Esophagus squamous epithelium (tissue), 5 donors: Measurements from ENCODE around the gene DNAJC30. TPM values are rescaled to one million over a fixed set of nuclear protein-coding genes. Genes with fewer than 3 reads are reported as not detected.

Source experiments
- DNase-seq: peaks from one replicate; lab custom pipeline; 2025; lab: John Stamatoyannopoulos, UW
- H3K27ac ChIP-seq, 4 donors: fragments of 200-600 bp; sonication (generic); one replicate each; pipeline ENCODE4 v1.5.1; 2016 to 2019; ENCODE audit warnings: mild to moderate bottlenecking in 1 of 4
- H3K27me3 ChIP-seq, 4 donors: fragments of 200-600 bp; sonication (generic); 1 replicate in 3 of 4; 2 replicates in 1 of 4; pipeline versions ENCODE4 v1.5.1 to v1.6.0; 2017 to 2021; ENCODE audit warnings: antibody characterized with exemption in 1 of 4
- H3K36me3 ChIP-seq, 3 donors: fragments of 200-600 bp; sonication (generic); one replicate each; pipeline ENCODE4 v1.5.1; 2016 to 2019
- H3K4me1 ChIP-seq, 3 donors: fragments of 200-600 bp; sonication (generic); one replicate each; pipeline ENCODE4 v1.5.1; 2017 to 2019
- H3K4me3 ChIP-seq, 4 donors: fragments of 200-600 bp; sonication (generic); 1 replicate in 3 of 4; 2 replicates in 1 of 4; pipeline ENCODE4 v1.5.1; 2016 to 2019; ENCODE audit warnings: mild to moderate bottlenecking in 2 of 4, moderate library complexity in 1 of 4
- H3K9me3 ChIP-seq, 3 donors: fragments of 200-600 bp; sonication (generic); one replicate each; pipeline ENCODE4 v1.5.1; 2016 to 2019
- CTCF ChIP-seq, 6 experiments: fragments of 450-650 bp in 4 of 6; fragments of 200-600 bp in 2 of 6; sonication (generic) in 2 of 6; IDR thresholded peaks; one replicate each; pipeline ENCODE4 v1.5.1; 2016 to 2019; ENCODE audit warnings: antibody characterized with exemption in 6 of 6, mild to moderate bottlenecking in 4 of 6, moderate library complexity in 4 of 6
- POLR2A ChIP-seq, 4 donors: fragments of 450-650 bp; IDR thresholded peaks; one replicate each; pipeline ENCODE4 v1.6.1; 2017; ENCODE audit warnings: antibody characterized with exemption in 4 of 4, mild to moderate bottlenecking in 4 of 4, moderate library complexity in 3 of 4
- WGBS, 2 donors: methylation state at CpG; one replicate each; pipeline ENCODE4 v1.1.5; 2018; 5-methylcytosine and 5-hydroxymethylcytosine counted together
- intact Hi-C: fragments of 100-400 bp; cut with DNase I; formaldehyde crosslinking; loops from one replicate; pipeline ENCODE4 v1.15.0; 2022
- total RNA-seq, 4 donors: library from RNA; depleted of rRNA; stranded (reverse); fragments of >200 nt; gene quantifications; one replicate each; pipeline ENCODE4 v1.1.0, GENCODE V29; 2016
- donor health status: DM: yes; HTN: yes; CAD: no.

DNAJC30 gene
- total RNA-seq, 4 donors from 2014 or later: 2.7 to 5.7 (median 4.8) TPM

- Histone ChIP-seq H3K27ac (peak overlapping the region; percentile 77 to 86 (median 82)), H3K4me1 (peaks cover 26 to 53% (median 26%) of the 10 kb centered on the region in 3 donors), H3K4me3 (peak overlapping the region; percentile 61 to 99 (median 84)), H3K27me3 (no peaks in the 10 kb centered on the region), H3K36me3 (peaks cover 0 to 46% (median 0%) of the 10 kb centered on the region in 3 donors), H3K9me3 (no peaks in the 10 kb centered on the region)
- 28 to 36% methylated on average over 24 to 30 of the region's 58 CpGs for WGBS, 2 donors
- DNase-seq: no peak
- intact Hi-C loops: no loop called here
- no peak for TF ChIP-seq POLR2A (IDR thresholded peaks at IDR 0.05)
Observed at GRCh38 chr7:73683788-73684693, 788 bp upstream of the DNAJC30 start.

DNA sequence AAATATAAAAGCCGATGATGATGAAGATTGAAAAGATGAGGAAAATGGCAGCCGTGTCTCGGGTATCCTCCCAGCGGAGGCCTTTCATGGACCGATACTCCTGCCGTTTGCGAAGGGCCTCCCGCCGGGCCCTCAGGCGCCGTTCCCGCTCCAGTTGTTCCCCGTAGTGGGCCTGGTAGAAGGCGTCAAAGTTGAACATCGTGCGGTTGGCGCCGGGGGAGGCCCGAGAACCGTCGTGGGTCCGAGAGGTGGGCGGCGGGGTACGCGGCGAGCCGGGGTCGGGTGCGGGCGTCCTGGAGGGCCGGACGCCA, 553 bp downstream of the DNAJC30 start:
- peak overlapping the region; percentile 61 to 99 (median 84) for H3K4me3 ChIP-seq
- H3K9me3 ChIP-seq: no peaks in the 10 kb centered on the region
- intact Hi-C loops: no loop called here
- H3K36me3 ChIP-seq: peaks cover 0 to 46% (median 5%) of the 10 kb centered on the region in 3 donors
- TF ChIP-seq CTCF (IDR thresholded peaks at IDR 0.05) (no peak), POLR2A (IDR thresholded peaks at IDR 0.05) (no peak)
- no peak for DNase-seq
- H3K4me1 ChIP-seq: peaks cover 26 to 53% (median 26%) of the 10 kb centered on the region in 3 donors
- no peaks in the 10 kb centered on the region for H3K27me3 ChIP-seq
- H3K27ac ChIP-seq: peak overlapping the region; percentile 77 to 86 (median 82)
- WGBS, 2 donors: 1 to 2% methylated on average over 10 to 15 of the region's 33 CpGs

GRCh38 chr7:73681031-73681430, 2.2 kb downstream of the DNAJC30 start:
- H3K4me3 ChIP-seq: no peak overlapping the region
- WGBS, 2 donors: 69 to 76% methylated on average over 8 of the region's 8 CpGs
- no peak overlapping the region for H3K27ac ChIP-seq
- intact Hi-C loops: no loop called here
- H3K27me3 ChIP-seq: no peaks in the 10 kb centered on the region
- H3K9me3 ChIP-seq: no peaks in the 10 kb centered on the region
- peaks cover 26 to 53% (median 26%) of the 10 kb centered on the region in 3 donors for H3K4me1 ChIP-seq
- H3K36me3 ChIP-seq: peaks cover 0 to 33% (median 5%) of the 10 kb centered on the region in 3 donors
- TF ChIP-seq CTCF (IDR thresholded peaks at IDR 0.05): no peak
- TF ChIP-seq POLR2A (IDR thresholded peaks at IDR 0.05): no peak
- no peak for DNase-seq

GRCh38 chr7:73680501-73680900, 2.8 kb downstream of the DNAJC30 start:
- Histone ChIP-seq H3K36me3 (peaks cover 0 to 30% (median 5%) of the 10 kb centered on the region in 3 donors), H3K4me1 (peaks cover 26 to 53% (median 26%) of the 10 kb centered on the region in 3 donors)
- WGBS, 2 donors: 37 to 80% methylated on average over 2 to 7 of the region's 7 CpGs

GRCh38 chr7:73679709-73680108, 3.5 kb downstream of the DNAJC30 start:
- Histone ChIP-seq H3K27me3 (no peaks in the 10 kb centered on the region), H3K27ac (no peak overlapping the region), H3K4me3 (no peak overlapping the region), H3K36me3 (peaks cover 0 to 30% (median 5%) of the 10 kb centered on the region in 3 donors), H3K9me3 (no peaks in the 10 kb centered on the region), H3K4me1 (peaks cover 26 to 47% (median 26%) of the 10 kb centered on the region in 3 donors)
- WGBS, 2 donors: 77 to 92% methylated on average over 2 of the region's 2 CpGs
- no peak for DNase-seq
- TF ChIP-seq CTCF (IDR thresholded peaks at IDR 0.05): no peak
- TF ChIP-seq POLR2A (IDR thresholded peaks at IDR 0.05): no peak
- intact Hi-C loops: loop anchor here (10.0 kb wide), 1 partner anchor 45 kb away; no protein-coding TSS in a partner anchor

More at GRCh38 chr7:73680501-73680900, 2.8 kb downstream of the DNAJC30 start:
- intact Hi-C loops: no loop called here
- Histone ChIP-seq H3K4me3 (no peak overlapping the region), H3K9me3 (no peaks in the 10 kb centered on the region), H3K27me3 (no peaks in the 10 kb centered on the region), H3K27ac (no peak overlapping the region)
- DNase-seq: no peak
- TF ChIP-seq POLR2A (IDR thresholded peaks at IDR 0.05) (no peak), CTCF (IDR thresholded peaks at IDR 0.05) (no peak)
